PC-3 (cell line): ENCODE data around the gene SLC30A10.
"Not testable (repeated sequence)": the region's sequence is repeated elsewhere in the genome, so short reads cannot be mapped to it uniquely, and the experiment has no call there.

Experiments
- CTCF ChIP-seq: fragments of 300-600 bp; sonication (generic); conservative IDR thresholded peaks from 2 replicates; pipeline ENCODE4 v1.5.1; 2017; ENCODE audit warnings: antibody characterized with exemption, low read depth, mild to moderate bottlenecking, low read length
- EZH2 ChIP-seq: fragments of 300-600 bp; sonication (generic); IDR thresholded peaks from one replicate; pipeline ENCODE4 v1.6.1; 2017; ENCODE audit warnings: antibody characterized with exemption, mild to moderate bottlenecking, low read length; ENCODE audit not compliant: unreplicated experiment

GRCh38 chr1:219906565-219906923 is 21.8 kb downstream of the SLC30A10 start:
- TF ChIP-seq EZH2, CTCF: not testable (repeated sequence)
